IPS-18c (cell line): Measurements from ENCODE around the gene CXorf51A.
"Not testable (repeated sequence)": the region's sequence is repeated elsewhere in the genome, so short reads cannot be mapped to it uniquely, and the experiment has no call there.

Experiments used
- H3K4me3 ChIP-seq: 2 replicates; pipeline ENCODE4 v1.7.0; 2013; ENCODE audit warnings: low read depth, mild to moderate bottlenecking, low read length, moderate library complexity; ENCODE audit not compliant: insufficient read depth
- H3K9me3 ChIP-seq: one replicate; pipeline ENCODE4 v1.6.1; 2013; ENCODE audit warnings: mild to moderate bottlenecking, low read length, moderate library complexity; ENCODE audit not compliant: control insufficient read depth, insufficient read depth

The CXorf51A gene

GRCh38 chrX:146814644-146815043 lies at the start of gene CXorf51A:
Gene CXorf51A, minus strand, starts transcription at chrX:146814744. Its CDS starts 21 bp downstream, at chrX:146814723.
- H3K4me3 ChIP-seq, H3K9me3 ChIP-seq: not testable (repeated sequence)

DNA sequence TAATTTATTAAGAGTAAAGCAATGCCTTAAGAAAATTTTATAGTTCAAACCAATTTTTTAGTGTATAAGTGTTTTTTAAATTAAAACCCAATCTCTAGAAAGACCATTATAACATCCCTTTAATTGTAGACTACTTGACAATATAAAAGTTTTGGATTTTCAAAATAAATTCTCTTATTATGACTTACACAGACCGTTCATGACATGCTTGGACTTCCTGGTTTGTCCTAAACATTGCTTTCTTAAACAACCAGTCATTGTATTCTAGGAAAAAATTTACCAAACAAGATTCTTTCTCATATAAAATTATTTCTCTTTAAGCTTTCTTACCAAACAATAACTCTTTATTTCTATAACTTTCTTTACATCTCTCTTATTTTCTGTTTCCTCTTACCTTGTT lies 49.0 kb upstream of the CXorf51A start:
- H3K4me3 ChIP-seq = no peak overlapping the region
- peaks cover 6% of the 10 kb centered on the region for H3K9me3 ChIP-seq

DNA sequence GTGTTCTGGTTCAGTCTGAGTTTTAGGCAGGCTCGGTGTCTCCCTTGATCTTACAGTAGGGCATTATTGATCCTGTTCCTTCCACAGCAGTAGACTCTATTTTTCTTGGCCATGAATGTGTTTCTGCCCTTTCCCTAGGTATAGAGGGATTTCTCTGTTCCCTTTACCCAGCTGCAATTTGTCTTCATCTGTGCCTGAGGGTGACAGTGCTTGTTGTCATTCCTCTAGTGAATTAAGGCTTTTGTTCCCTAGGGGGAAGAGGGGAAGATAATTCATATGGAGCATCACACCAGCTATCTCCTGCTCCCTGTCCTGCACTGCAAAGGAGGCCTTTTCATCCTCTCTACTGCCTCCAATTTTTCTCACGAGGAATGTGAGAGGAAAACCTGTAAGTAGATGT lies 39.7 kb upstream of the CXorf51A start:
- H3K9me3 ChIP-seq = no peaks in the 10 kb centered on the region

GRCh38 chrX:146831994-146832393 lies 17.4 kb upstream of the CXorf51A start:
- H3K9me3 ChIP-seq = peaks cover 5% of the 10 kb centered on the region
- H3K4me3 ChIP-seq = no peak overlapping the region

More for the DNA sequence above, 39.7 kb upstream of the CXorf51A start:
- H3K4me3 ChIP-seq = no peak overlapping the region

DNA sequence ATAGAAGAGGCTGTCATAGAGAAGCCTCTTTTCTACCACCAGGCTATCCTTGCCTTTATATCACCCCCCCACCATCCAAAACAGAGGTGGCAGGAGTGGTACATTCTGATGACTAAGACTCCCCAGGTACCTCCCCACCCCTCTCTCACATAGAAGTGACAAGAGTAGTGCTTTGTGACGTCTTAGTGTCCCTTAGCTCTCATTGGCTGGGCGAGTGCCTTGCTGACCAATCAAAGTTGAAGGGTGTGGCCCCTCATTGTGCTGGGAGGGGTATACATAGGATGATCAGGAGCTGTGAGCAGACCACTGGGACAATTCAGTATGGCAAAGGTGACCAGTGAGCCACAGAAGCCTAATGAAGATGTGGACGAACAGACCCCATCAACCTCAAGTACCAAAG lies 5.1 kb downstream of the CXorf51A start, which contains the start of gene CXorf51B:
Gene CXorf51B, plus strand, starts transcription at position 301 of the 400 bp plus-strand sequence. Its CDS starts 21 bp downstream, at position 322.
- H3K4me3 ChIP-seq, H3K9me3 ChIP-seq: not testable (repeated sequence)
